Head of caudate nucleus (tissue), 42 donors: ENCODE results near the gene TMSB10.
"Not testable (repeated sequence)": the region's sequence is repeated elsewhere in the genome, so short reads cannot be mapped to it uniquely, and the experiment has no call there.

Experiments
- DNase-seq, 42 donors: peaks; one replicate each; pipeline versions ENCODE4 v3.0.0 to v3.0.0-alpha.2; 2020 to 2021; ENCODE audit warnings: mixed read lengths in 7 of 42
- intact Hi-C: fragments of 100-400 bp; cut with DNase I; formaldehyde crosslinking; loops from one replicate; pipeline ENCODE4 v1.15.0; 2022

The TMSB10 gene

GRCh38 chr2:84905181-84906107 is at the start of gene TMSB10:
TSS of gene TMSB10 (plus strand) at chr2:84905656.
- intact Hi-C loops = no loop called here
- peak; percentile 71 to 95 (median 89) for DNase-seq

DNA sequence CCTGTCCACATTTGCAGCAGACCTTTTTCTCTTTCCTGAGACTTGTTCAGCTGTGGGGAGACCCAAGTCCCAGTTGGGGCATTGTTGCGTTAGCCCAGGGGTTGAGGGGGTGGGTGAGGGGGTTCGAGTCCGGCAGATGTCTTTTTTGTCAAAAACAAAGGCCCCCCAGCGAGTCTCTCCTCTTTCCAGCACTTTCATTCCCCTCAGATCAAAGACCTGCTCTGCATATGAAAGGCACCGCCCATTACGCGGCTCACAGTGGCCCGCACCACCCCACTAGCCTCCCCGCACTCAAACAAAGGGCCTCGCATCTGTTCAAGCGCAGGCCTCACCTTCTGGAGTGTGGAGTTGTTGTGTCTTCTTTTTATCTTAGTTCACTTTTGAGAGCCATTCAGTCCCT is 49.7 kb upstream of the TMSB10 start:
- intact Hi-C loops = no loop called here
- peak in 1 of 42 donors; percentile 16 for DNase-seq

DNA sequence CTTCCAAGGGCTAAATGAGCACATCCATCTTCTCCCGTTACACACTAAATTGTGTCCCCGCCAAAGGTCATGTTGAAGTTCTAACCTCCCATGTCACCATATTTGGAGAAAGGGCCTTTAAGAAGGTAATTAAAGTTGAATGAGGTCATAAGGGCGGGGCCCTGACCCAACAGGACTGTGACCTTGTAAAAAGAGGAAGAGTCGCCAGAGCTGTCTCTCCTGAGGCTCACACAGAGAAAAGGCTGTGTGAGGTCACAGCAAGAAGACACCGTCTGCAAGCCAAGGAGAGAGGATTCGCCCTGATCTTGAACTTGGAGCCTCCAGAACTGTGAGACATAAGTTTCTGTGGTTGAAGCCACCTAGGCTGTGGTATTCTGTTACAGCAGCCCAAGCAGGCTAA is 48.7 kb upstream of the TMSB10 start:
- intact Hi-C loops = no loop called here
- DNase-seq = peak in 1 of 42 donors; percentile 1

- DNase-seq = no peak
- intact Hi-C loops = no loop called here
Measured at GRCh38 chr2:84857566-84857965, 47.9 kb upstream of the TMSB10 start.

DNA sequence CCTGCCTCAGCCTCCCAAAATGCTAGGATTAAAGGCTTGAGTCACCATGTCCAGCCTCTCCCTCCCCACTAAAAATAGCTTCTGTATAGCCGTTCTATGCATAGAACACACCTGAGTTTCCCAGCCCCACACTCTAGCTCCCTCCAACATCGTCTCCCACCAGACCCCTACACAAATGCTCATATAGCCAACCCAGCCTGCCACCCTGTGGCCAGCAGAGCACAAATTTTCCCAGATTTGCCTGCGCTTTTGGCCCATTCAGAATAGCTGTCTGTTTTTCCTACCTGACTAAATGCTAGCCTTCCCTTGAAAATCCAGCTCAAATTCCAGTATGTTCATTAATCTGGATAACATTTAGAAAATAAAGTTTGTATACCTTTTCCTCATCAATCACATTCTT is 47.3 kb upstream of the TMSB10 start:
- intact Hi-C loops = no loop called here
- DNase-seq = no peak

DNA sequence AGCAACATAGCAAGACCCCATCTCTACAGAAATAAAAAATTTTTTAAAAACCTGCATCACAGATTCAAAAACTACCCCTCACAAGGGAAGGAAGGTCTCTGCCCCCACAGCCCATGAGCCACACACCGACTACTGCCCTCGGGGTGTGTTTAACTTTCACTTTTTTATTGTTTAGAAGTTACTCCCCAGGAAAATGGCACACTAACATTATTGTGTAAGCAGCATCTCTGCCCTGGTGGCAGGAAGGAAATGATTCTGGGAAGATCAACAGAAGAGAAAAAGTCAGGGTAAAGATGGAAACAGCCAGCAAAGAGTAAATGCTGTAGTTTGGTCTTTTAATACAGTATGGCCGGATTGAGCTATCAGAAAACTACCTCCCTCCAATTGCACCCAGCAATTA is 46.5 kb upstream of the TMSB10 start:
- intact Hi-C loops = no loop called here
- DNase-seq = no peak

DNA sequence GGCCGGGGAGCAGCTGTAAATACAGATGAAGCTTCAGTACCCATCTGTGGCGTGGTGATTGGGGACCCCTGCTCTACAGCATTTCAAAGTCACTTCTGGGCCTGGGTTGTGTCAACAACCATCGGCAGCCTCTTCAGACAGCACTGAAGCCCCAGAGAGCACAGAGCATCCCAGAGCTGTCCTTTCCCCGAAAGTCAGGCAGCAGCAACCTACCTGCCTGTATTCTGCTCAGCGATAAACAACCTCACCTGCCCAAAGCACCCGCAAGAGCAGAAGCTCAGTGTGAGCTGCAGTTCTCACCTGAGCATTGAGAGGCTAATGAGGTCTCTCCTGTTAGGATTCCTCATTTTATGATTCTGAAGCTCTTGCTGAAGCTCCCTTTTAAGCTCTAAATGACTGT is 43.9 kb upstream of the TMSB10 start:
- intact Hi-C loops = no loop called here

GRCh38 chr2:84862006-84862405 is 43.5 kb upstream of the TMSB10 start:
- intact Hi-C loops = no loop called here
- DNase-seq = no peak

More for the DNA sequence above, 43.9 kb upstream of the TMSB10 start:
- DNase-seq = no peak

- intact Hi-C loops = no loop called here
- no peak for DNase-seq
Measured at GRCh38 chr2:84865181-84865783, 40.2 kb upstream of the TMSB10 start.

- intact Hi-C loops = no loop called here
Measured at GRCh38 chr2:84866122-84866521, 39.3 kb upstream of the TMSB10 start.

DNA sequence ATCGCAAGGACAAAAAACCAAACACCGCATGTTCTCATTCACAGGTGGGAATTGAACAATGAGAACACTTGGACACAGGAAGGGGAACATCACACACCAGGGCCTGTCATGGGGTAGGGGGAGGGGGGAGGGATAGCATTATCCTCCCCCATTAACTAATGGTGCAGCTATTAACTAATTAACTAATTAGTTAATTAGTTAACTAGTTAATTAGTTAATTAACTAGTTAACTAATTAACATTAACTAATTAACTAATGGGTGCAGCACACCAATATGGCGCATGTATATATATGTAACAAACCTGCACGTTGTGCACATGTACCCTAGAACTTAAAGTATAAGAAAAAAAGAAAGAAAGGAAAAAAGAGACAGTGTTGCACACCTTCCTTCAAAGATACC is 37.1 kb upstream of the TMSB10 start:
- DNase-seq, intact Hi-C loops: not testable (repeated sequence)

More at GRCh38 chr2:84866122-84866521, 39.3 kb upstream of the TMSB10 start:
- no peak for DNase-seq

DNA sequence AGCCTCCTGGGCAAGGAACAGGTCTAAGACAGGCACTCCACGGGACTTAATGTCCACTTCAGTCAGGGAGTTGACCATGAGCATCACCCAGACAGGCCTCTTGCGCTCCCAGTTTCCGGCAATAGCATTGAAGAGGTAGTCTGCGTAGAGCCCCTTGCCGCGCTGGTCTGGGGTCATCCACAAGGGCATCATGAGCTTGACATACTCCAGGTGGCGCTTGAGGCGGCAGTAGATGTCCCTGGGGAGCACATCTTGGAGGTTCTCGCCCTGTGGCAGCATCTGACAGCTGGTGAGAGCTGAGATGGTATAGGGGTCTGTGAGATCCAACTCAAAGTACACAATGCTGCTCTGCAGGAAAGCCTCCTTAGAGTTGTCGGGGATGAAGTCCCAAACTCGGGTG is 35.1 kb upstream of the TMSB10 start:
- DNase-seq = peak in 2 of 42 donors; percentile 9 to 32
- intact Hi-C loops = no loop called here

DNA sequence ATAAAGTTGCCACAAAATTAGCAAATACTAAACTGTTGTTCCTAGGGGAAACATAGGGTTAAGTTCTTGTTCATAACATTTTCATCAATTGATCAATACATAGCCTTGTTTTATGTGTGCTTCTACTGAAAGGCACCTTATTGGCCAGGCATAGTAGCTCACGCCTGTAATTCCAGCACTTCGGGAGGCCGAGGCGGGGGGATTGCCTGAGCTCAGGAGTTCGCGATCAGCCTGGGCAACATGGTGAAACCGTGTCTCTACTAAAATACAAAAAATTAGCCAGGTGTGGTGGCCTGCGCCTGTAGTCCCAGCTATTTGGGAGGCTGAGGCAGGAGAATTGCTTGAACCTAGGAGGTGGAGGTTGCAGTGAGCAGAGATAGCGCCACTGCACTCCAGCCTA is 32.8 kb upstream of the TMSB10 start:
- intact Hi-C loops = not testable (repeated sequence)
- DNase-seq = peak in 1 of 42 donors; percentile 27

- DNase-seq = no peak
- intact Hi-C loops = no loop called here
Measured at GRCh38 chr2:84873350-84873749, 32.1 kb upstream of the TMSB10 start.

- peak in 1 of 42 donors; percentile 8 for DNase-seq
- intact Hi-C loops = no loop called here
Measured at GRCh38 chr2:84874381-84875212, 30.9 kb upstream of the TMSB10 start.

DNA sequence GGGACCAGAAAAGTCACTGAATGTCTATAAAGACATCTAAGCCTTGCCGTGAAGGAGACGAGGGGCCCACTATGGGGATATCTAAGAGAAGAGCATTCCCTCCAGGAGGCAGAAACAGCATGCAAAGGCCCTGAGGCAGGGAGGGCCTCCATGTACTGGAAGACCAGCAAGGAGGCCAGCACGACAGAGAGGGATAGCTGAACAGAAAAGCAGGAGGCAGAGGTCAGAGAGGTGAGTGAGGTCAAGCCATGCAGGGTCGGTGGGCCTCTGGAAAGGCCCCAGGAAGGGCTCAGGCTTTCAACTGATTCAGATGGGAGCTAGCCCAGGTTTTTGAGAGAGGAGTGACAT is 30.3 kb upstream of the TMSB10 start:
- intact Hi-C loops = no loop called here
- DNase-seq = peak in 1 of 42 donors; percentile 24

DNA sequence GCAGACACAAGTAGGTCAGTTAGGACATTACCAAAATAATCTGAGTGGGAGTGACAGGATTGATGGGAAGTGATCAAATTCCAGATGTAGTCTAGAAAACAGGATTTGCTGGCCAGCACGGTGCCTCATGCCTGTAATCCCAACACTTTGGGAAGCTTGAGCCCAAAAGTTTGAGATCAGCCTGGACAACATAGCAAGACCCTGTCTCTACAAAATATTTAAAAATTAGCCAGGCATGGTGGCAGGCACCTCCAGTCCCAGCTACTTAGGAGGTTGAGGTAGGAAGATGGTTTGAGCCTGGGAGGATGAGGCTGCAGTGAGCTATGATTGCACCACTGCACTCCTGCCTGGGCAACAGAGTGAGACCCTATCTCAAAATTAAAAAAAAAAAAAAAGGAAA is 29.8 kb upstream of the TMSB10 start:
- intact Hi-C loops = not testable (repeated sequence)

GRCh38 chr2:84876369-84876768 is 29.1 kb upstream of the TMSB10 start:
- intact Hi-C loops = no loop called here
- DNase-seq = no peak

More for the DNA sequence above, 29.8 kb upstream of the TMSB10 start:
- DNase-seq = peak in 1 of 42 donors; percentile 25

DNA sequence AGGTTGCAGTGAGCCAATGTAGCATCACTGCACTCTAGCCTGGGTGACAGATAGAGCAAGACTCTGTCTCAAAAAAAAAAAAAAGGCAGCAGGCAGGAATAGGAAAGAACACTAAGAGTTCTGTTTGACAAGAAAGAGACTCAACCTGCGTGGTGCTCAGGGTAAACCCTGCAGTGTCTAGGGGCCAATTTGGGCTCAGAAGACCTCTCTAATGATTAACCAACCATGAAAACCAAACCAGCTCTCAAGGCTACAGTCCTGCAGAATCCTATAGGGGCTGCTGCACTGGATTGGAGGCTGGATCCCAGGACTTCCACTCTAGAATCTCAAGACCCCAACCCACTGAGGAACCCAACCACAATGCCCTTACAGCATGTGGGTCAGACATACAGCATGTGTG is 27.0 kb upstream of the TMSB10 start:
- intact Hi-C loops = no loop called here
- peak in 1 of 42 donors; percentile 17 for DNase-seq
